DMS53 (cell line): ENCODE measurements around the gene RCOR1.
A peak's percentile ranks its signal among the peaks of the same experiment; 100 is the strongest.
"Not testable (repeated sequence)": the region's sequence is repeated elsewhere in the genome, so short reads cannot be mapped to it uniquely, and the experiment has no call there.

Source experiments
- DNase-seq: peaks from one replicate; lab custom pipeline; 2025; lab: John Stamatoyannopoulos, UW

The RCOR1 gene

DNA sequence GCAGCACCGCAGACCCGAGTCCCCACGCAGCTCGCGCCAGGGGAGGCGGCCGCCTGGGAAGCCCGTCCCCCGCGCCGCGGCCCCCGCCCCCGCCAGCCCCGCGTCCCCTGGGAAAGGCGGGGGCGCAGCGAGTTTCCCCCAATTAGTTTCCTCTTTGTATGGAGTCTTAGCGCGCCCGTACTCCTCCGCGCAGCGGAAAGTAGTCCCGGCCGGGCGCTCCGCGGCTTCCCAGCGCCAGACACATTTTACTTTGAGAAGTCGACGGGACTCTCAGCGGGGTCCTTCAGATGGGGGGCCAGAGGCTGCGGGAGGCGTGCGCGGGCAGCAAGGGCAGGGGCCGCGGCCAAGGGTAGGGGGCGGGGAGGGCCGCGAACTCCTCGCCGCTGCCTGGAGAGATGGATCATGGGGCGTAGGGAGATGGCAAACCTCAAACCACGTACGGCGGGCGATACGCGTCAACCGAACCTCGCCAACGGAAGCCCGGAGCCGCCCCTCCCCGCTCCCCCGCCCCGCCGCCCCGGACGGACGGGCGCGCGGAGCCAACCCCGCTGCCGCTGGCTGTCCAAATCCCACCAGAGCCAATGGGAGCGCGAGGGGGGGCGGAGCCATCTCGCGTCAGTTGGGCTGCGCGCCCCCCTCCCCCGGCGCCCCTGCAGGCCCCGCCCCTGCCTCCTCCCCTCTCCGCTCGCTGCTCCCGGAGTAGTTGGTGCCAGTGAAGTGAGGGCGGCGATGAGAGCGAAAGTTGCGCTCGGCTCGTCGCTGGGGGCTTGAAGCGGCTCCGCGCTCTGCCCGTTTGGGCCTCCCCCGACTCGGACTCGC, at the start of gene RCOR1:
TSS of gene RCOR1 (plus strand) at position 706 of the 819 bp plus-strand sequence. CDS start 238 bp downstream, outside the sequence.
- peak; percentile 97 for DNase-seq

GRCh38 chr14:102544046-102544746, 48.3 kb upstream of the RCOR1 start:
- DNase-seq, result no peak

DNA sequence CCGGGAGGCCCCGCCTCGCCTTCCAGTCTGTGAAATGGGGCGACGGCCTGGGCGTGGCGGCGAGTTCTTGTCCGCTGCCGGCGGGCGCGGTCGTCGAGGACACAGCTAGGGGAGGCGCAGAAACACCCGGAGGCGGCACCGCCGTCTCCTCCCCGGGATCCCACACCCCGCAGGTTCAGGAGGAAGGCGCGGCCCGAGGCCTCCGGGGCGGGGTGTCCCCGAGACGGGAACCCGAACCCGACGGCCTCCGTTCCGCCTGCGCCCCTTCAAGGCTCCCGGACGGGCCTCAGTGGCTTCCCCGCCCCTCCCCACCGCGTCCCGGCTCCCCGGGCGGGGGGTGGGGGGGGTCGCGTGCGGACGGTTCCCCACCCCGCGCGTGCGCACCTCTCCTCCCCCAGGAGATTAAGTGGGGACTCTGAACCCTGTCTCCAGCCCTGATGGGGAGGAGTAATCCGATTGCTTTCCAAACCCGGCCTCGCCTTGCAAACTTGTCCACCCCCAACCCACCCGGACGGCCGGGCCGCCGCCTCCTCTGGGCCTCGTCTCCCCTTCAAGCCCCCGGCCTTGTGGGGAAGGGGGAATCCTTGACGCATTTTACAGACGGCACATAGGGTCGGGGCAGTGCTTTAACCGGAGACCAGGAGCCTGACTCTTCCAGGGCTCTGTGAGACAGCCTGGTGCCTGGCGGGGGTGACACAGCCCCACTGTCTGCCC, 47.5 kb upstream of the RCOR1 start:
- DNase-seq, result no peak

GRCh38 chr14:102545461-102546265, 46.8 kb upstream of the RCOR1 start:
- no peak for DNase-seq

DNA sequence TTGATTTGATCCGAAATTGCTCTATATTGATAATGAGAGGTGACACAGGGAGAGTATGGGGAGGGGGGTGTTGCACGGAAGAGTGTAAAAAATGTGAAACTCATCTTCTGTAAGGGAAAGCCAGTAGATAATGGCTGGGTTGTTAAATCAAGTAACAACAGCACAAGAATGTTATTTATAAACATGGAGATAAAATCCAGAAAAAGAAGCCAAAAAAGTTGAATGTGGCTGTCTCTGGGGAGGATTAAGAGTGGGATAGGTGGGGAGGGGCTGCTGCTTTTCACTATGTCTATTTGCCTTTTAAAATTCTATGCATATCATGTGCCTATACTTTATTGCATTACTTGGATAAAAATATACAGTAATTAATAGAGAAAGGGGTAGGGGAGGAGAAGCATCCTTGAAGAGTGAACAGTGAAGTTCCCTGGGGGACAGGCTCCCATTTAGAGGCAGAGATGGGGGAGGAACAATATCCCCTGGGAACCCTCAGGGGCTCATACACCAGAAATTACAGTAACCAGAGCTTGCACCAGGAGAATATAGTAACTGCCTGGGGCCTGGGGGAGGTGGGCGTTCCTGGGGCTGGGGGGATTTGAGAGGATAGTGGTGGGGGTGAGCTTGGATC, 43.7 kb upstream of the RCOR1 start:
- DNase-seq, result no peak

DNA sequence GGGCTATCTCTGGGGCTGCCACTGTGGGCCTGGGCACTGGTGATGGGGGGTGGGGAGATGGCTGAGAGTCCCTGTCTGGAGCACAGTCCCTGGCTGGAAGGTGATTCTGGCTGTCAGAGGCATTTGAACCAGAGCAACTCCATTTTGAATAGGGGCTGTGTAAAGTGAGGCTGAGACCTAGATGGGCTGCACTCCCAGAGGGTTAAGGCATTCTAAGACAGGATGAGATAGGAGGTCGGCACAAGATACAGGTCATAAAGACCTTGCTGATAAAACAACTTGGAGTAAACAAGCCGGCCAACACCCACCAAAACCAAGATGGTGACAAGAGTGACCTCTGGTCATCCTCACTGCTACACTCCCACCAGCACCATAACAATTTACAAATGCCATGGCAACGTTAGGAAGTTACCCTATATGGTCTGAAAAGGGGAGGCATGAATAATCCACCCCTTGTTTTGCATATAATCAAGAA, 41.5 kb upstream of the RCOR1 start:
- DNase-seq, result not testable (repeated sequence)

GRCh38 chr14:102551995-102552705, 40.3 kb upstream of the RCOR1 start:
- no peak for DNase-seq

GRCh38 chr14:102554821-102555819, 37.3 kb upstream of the RCOR1 start:
- DNase-seq, result peak; percentile 70

DNA sequence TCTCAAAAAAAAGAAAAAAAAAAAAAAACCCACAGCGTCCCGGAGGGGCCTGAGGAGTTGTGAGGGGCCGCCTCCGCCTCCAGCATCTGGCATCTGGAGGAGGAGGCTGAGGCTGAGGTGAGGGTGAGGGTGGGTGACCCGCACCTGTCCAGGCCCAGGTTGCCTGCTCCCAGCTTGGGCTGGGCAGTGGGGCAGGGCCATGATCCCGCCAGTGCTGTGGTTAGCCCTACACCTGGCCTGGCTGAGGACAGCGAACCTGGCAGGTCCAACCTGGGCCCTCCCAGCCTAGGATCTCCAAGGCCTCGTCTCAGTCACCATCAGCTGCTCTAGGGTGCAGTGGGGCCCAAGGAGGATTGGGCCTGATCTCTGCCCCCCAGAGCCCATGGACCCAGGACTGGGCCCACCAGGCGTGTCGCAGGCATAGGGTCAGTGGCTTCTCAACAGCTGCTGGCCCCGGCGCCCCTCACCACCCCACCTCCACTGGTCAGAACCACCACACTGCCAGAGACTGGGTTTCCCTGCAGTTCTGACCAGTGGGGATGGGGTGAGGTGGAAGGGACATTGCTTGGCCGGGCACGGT, 36.3 kb upstream of the RCOR1 start:
- DNase-seq, result no peak

GRCh38 chr14:102557434-102558226, 34.8 kb upstream of the RCOR1 start:
- no peak for DNase-seq

DNA sequence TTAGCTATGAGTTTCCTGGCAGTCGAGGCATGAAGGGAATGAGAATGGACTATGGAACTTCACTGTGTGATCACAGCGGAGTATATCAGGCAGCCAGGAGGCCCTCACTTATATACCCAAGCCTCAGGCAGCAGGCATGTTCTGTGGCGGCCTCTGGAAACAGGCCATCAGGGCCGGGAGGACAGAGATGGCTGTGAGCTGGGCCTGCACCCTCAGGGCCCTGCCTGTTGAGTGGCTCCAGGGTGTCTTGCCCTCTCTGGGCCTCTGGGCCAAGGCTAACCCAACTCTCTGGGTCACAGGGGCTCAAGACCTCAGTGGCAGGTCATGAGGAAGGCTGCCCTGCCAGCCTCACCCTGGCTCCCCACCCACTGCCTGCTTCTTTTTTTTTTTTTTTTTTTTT, 33.9 kb upstream of the RCOR1 start:
- DNase-seq, result no peak

DNA sequence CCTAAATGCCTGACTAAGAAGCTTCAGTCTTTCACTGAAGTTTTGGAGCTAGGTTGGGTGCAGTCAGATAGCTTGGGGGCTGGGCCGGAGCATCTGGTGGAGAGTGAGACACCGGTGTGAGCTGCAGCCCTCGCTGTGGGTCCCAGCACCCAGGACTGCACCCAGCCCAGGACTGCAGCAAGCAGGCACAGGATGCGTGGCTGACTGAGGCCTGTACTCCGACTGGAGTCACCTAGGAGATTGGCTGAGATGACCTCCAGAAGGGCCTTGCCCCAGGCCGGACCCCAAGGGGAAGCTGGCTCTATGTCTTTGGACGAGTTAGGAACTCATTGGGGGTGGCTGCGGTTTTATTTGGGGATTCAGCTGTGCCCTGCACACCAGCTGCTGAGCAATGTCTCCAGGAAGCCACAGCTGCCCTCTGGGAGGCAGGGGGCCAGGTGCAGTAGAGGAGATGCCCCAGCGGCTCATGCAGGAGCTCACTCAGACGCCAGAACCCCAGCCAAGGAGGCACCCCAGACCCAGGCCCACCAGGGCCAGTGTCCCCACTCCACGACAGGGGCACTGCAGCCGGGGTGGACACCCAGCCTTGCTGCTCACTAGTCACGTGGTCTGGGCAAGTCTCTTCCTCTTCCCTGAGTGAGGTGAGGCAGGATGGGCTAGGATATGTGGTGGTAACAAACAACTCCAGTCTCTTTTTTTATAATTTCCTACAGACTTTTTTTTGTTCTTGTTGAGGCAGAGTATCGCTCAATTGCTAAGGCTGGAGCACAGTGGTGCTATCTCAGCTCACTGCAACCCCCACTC, 31.8 kb upstream of the RCOR1 start:
- no peak for DNase-seq

DNA sequence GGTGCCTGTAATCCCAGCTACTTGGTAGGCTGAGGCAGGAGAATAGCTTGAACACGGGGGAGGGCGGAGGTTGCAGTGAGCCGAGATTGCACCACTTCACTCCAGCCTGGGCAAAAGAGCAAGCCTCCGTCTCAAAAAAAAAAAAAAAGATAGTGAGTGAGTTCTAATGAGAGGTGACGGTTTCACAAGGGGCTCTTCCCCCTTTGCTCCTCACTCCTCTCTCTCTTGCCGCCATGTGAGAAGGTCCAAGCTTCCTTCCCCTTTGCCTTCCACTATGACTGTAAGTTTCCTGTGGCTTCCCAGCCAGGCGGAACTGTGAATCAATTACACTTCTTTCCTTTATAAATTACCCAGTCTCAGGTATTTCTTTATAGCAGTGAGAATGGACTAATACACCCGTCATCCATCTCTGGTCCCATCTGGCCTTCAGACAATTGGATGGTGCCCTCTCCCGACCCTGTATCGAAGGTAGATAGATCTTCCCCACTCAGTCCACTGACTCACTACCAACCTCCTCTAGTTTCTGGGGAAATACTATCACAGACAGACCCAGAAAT, 27.0 kb upstream of the RCOR1 start:
- DNase-seq, result no peak

- DNase-seq, result no peak
These were observed 26.5 kb upstream of the RCOR1 start for GRCh38 chr14:102565959-102566358.

DNA sequence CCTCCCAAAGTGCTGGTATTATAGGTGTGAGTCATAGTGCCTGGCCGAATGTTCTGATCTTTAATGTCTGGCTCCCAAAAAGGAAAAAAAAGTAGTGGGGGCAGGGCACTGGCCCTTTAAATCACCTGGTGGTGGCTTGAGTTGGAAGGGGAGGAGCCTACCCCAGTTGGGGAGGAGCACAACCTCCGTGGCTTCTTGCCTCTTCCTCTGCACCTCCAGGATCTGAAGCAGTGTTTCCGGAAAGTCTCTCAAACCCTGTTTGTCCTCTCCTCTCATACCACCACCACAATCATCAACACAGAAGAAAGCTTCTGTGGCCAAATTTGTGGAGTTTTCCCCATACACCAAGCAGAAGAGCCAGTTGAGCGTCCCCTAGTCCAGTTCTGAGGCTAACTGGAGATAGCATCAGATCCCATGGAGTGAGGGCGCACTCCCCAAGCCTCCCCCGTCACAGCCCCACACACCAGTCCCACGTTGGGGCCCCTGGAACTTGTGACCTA, 24.3 kb upstream of the RCOR1 start:
- peak; percentile 17 for DNase-seq

DNA sequence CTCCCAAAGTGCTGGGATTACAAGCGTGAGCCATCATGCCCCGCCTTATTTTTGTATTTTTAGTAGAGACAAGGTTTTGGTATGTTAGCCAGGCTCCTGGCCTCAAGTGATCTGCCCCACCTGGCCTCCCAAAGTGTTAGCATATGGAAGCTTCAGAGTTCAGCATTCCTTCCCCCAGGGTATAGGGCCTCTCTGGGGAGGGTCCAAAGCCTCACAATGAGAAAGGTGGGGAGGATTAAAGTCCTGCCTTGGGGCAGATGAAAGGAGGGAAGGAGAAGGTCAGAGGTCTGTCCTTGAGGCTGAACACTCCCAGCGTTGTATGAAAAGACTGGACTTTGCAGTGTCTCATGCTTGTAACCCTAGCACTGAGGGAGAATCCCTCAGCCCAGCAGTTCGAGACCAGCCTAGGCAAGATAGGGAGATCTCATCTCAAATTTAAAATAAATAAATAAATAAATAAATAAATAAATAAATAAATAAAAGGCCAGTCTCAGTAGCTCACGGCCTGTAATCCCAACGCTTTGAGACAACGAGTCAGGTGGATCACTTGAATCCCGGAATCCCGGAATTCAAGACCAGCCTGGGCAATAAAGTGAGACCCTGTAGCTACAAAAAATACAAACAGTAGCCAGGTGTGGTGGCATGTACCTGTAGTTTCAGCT, 22.0 kb upstream of the RCOR1 start:
- no peak for DNase-seq
